HG02870 (cell line): ENCODE data around the gene SH3YL1.

Source experiments
- ATAC-seq: cut with Tn5 transposase; IDR thresholded peaks from one replicate; pipeline ENCODE4 v1.9.1; 2021; ENCODE audit warnings: mild to moderate bottlenecking, moderate library complexity; ENCODE audit not compliant: unreplicated experiment

SH3YL1 gene

DNA sequence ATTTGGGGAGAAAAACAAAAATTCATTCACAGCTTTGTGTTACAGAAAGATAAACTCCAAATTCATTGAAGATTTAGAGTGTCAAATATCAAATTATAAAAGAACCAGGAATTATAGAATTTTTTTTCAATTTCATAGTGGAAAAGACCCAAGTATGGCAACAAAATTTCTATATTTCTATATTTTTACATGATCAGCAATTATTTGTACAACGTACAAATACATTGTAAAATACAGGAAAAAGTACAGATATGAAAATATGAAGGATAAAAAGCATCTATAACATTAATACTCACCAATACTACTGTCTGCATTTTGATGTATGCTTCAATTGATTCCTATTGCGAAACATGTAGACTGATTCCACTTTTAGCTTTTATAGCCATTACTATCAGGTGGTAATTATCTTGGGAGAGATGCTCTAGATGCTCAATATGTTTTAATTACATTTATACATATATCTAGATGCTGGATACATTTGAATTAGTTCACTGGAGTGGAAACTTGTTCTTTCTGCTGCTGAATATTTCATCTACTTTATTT, 4.0 kb downstream of the SH3YL1 start:
- ATAC-seq, result no peak

- no peak for ATAC-seq
Measured at GRCh38 chr2:258933-259332, 4.9 kb downstream of the SH3YL1 start.

DNA sequence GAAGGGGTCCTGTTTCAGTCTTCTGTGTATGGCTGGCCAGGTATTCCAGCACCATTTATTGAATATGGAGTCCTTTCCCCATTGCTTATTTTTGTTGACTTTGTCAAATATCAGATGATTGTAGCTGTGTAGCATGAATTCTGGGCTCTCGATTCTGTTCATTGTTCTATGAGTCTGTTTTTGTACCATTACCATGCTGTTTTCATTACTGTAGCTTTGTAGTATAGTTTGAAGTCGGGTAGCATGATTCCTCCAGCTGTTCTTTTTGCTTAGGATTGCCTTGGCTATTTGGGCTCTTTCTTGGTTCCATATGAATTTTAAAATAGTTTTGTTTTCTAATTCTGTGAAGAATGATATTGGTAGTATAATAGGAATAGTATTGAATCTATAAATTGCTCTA, 6.0 kb downstream of the SH3YL1 start:
- no peak for ATAC-seq

DNA sequence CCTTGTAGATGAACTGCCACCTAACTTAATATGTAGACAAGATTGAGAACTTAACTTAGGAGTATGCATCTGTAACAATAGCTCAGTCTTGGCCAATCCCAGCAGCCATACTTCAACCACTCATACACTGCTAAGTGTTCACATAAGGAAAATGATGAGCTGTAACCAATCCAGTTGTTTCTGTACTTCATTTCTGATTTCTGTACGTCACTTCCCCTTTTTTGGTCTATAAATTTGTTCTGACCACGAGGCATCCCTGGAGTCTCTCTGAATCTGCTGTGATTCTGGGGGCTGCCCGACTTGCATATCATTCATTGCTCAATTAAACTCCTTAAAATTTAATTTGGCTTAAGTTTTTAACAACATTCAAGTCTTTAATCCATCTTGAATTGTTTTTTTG, 6.4 kb downstream of the SH3YL1 start:
- no peak for ATAC-seq

GRCh38 chr2:256094-256493, 7.7 kb downstream of the SH3YL1 start:
- no peak for ATAC-seq

DNA sequence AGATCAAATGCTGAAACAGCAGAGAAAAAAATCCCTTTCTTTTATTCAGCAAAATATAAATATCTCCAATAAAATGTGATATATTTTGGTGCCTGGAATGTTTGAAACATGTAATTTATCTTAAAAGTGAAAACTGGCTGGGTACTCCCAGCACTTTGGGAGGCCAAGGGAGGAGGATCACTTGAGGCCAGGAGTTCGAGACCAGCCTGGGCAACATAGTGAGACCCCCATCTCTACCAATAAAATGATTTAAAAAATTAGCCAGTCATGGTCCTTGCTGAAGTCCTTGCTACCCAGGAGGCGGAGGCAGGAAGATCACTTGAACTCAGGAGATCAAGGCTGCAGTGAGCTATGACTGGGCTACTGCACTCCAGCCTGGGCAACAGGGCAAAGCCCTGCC, 8.6 kb downstream of the SH3YL1 start:
- no peak for ATAC-seq

DNA sequence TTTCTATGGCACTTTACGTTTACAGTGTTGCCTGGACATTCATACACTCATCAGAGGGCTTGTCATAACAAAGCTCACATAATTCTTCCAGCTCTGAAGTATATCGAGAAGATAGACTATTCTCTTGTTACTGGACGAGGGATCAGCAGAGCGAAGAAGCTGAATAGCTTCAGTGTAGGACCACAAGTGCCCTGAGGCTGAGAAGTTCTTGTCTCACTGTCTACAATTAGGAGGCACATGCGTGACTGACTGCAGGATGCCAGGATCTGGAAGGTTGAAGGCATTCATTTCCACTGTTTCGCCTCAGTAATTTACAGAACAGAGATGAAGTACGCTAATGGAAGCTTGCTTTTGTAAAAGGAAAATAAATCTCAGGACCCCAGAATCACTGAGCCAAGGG, 9.6 kb downstream of the SH3YL1 start:
- no peak for ATAC-seq

DNA sequence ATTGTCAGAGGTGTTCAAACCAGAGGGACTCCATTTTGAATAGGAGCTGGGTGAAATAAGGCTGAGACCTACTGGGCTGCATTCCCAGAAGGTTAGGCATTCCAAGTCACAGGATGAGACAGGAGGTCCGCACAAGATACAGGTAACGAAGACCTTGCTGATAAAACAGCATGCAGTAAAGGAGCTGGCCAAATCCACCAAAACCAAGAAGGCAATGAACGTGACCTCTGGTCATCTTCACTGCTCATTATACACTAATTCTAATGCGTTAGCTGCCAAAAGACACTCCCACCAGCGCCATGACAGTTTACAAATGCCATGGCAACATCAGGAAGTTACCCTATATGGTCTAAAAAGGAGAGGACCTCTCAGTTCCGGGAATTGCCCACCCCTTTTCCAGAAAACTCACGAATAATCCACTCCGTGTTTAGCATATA, 10.6 kb downstream of the SH3YL1 start:
- ATAC-seq, result no peak

GRCh38 chr2:252001-252602, 11.7 kb downstream of the SH3YL1 start:
- ATAC-seq, result no peak

- ATAC-seq, result no peak
Measured at GRCh38 chr2:249538-250042, 14.2 kb downstream of the SH3YL1 start.

DNA sequence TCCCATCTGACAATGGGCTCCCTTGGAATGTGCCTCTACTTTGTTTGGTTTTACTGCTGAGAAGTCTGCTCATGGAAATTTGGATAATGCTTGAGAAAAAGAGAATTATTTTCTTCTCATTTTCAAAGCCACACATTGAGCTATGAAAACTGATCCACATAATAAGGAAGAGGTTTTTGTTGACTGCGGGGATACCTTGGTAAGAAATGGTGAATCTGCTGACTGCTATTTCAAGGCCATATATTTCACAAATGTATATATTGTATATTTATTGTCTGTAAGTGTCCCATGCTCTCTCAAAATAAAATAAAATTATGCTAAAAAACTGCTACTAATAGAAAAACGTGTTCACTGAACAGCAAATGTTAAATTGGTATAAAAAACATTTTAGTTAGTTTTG, 15.1 kb downstream of the SH3YL1 start:
- no peak for ATAC-seq

DNA sequence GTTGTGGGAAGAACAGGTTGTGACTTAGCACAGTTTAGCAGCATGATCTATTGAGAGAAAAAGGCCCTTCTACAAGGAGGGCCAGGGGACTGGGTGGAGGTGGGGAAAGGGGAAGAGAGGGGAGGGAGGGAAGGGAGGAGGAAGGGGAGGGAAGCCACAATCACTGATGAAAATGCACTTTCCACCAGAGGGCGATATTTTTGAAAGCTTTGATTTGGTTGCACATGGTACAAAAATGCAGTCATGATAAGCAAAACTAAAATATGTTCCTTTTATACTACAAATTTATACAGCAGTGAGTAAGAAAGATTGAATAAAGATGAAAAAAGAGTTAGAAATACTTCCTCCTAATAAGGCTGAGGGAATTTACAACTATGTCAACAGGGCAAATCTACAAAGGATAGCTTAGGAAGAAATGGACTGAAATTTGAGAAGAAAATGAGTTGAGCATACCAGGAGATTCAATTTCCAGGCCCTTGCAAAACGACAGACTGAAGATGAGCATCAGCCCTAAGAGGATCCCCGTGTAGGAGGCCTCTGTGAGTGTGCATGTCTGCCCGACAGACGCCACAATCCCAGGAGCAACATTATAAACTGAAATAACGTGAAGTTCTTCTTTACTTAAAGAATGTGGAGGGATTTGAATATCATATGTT, 17.2 kb downstream of the SH3YL1 start:
- no peak for ATAC-seq

DNA sequence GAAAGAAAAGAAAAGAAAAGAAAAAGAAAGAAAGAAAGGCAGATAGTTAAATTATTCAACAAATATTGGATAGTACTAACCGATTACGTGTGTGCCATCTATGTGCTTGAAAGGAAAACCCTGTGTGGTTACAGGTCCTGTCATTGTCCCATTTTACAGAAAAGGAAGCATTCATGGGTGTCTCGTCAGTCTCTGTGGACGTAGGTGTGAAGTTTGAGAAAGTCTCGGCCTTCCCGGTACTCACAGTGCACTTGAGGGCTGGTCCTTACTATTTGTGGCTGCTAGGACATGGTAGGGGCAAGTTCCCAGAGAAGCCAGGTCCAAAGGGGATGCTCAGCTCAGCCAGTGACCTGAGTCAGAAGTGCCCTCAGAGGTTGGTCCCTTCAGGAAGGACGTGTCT, 19.3 kb downstream of the SH3YL1 start:
- no peak for ATAC-seq

DNA sequence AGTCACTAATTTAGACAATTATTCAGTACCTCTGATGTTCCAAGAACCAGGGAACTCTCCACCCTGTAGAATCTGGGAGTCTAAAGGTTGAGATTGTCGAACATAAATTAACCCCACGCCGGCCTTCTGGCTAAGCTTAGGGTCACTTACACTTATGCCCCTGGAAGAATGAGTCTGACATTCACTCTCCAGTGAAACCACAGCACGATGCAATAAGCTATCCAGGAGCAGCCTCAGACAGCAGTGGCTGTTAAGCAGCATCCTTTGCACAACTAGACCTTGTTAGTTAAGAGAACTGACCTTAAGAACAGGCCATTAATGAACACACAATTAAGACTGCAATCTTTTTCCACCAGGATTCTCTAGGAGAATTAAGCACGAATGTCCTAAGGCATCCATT, 25.0 kb downstream of the SH3YL1 start:
- ATAC-seq, result no peak

DNA sequence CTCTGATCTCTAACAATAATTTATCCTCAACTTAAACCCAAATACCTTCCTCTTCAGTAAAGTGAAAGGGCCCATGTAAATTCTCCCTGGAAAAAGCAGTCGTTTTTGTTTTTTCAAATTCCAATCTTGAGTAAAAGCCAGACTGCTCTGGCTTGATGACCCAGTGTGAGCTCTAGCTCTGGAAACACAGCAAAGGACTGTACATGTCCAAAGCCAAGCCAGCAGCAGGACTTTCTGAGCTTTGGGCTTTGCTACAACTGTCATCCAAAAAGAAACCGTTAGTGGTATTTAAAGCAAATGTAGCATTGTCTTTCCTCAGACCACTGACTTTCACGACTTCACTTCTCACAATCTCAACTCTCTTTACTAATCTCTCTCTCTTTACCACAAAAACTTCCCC, 25.4 kb downstream of the SH3YL1 start:
- ATAC-seq, result no peak

DNA sequence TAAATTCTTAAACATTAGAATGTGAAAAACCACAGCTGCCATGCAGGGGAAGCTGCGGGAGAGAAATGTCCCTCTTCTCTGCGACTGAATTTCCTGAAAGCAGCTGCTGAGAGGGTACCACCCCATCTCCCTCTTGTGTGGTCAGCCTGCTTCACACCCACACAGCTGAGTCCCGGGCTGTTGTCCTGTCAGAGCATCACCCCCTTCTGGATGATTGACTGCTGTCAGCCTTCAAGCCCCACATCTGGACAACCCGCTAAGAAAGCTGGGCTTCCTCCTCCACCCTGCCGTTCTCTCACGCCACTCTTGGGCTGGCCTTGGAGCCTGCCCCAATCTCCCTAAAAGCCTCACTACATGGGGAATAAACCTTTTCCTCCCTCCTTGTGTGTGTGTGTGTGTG, 26.0 kb downstream of the SH3YL1 start:
- no peak for ATAC-seq

- no peak for ATAC-seq
Measured at GRCh38 chr2:236993-237539, 26.8 kb downstream of the SH3YL1 start.

DNA sequence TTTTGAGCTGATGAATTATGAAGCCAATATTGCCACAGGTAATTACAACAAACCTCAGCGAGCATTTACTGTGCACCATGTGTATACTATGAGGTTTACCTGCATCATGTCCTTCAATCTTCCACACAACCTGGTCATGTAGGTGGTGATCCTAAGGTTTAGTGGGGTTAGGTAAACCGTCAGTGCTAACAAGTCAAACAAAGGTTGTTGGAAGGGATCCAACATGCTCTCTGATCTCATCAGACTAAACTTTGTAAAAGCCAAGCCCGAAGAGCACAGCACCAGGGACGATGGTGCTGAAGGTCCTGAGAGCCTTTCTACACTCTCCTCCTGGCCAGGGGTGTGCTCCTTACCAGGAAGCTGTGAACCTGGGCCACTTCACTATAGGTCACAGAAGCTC, 29.4 kb downstream of the SH3YL1 start:
- ATAC-seq, result no peak

DNA sequence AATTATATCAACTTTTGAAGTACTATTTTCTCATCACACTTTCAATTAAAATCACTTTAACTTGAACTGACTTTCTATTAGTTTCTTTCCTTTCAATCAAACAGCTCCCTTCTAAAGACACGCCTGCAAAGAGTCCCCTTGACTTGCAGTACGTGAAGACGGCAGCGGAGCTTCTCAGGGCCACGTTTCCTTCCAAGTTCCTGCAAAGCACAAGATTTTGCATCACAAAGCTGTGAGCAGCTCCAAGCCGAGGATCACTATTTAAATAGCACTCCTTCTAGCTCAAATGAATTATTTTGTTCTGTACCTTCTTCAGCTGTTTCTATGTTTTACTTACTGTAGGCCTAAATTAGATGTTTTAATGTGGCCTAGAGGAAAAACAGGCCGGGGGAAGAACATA, 30.8 kb downstream of the SH3YL1 start:
- ATAC-seq, result no peak

DNA sequence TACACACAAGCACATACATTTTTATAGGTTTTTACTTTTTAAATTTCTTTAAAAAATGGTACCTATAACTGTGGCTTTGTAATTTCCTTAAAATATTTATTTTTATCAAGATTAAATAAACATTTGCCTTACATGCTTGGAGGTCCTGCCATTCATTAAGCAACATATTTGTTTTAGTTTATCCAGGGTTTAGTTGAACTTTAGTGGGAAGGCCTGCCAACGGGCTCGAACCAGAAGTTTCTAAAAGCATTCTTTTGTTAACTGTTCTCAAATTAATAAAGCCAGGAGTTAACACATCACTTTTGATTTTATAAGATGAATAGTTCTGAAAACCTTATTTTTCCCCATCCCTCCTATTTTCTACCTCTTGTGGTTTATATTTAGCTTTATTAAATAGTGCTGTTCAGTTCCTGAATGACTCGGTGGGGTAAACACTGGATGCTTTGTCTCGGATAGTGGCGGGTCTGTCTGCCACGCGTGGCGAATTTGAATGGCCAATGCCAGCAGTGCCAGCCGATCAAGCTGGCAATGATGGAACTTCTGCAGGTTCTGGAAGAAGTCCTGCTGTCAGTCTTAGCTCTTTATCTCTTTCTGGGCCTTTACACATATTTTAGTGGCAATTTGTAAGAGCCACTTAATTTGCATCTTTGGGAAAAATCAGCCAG, 32.2 kb downstream of the SH3YL1 start:
- no peak for ATAC-seq

DNA sequence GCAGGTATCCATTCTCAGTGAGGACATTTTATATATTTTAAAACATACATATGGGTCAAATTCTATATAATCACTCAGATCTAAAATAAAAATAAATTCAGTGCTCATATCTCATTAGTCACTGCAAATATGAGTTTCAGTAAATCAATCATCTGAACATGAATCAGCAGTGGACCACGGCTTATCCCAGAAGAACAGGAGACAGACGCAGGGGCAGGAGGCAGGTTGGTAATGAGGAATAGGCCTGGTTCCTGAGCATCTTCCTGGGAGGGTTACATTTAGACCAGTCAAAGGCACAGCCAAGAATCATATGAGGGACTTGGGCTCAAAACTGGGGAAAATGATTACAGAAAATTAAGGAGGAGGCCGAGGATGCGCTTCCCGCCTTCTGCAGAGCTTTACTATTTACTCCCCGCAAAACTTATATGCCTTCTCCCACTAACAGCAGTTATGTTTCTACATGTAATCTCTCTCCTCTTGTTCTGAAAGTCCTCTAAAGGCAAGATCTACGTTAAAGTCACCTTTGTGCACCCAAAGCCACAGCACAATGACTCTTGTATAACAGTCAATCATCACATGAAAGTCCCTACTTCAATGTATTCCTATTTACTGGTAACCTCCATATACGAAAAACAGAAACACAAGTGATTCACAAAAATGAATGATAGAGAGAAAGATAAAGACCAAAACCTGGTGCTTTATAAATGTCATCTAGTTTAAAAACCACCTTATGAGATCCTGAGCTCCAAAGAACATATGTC, 35.1 kb downstream of the SH3YL1 start:
- no peak for ATAC-seq
